Measurements from ENCODE around the gene GJC2.
A peak's percentile ranks its signal among the peaks of the same experiment; 100 is the strongest.

Gene GJC2

DNA sequence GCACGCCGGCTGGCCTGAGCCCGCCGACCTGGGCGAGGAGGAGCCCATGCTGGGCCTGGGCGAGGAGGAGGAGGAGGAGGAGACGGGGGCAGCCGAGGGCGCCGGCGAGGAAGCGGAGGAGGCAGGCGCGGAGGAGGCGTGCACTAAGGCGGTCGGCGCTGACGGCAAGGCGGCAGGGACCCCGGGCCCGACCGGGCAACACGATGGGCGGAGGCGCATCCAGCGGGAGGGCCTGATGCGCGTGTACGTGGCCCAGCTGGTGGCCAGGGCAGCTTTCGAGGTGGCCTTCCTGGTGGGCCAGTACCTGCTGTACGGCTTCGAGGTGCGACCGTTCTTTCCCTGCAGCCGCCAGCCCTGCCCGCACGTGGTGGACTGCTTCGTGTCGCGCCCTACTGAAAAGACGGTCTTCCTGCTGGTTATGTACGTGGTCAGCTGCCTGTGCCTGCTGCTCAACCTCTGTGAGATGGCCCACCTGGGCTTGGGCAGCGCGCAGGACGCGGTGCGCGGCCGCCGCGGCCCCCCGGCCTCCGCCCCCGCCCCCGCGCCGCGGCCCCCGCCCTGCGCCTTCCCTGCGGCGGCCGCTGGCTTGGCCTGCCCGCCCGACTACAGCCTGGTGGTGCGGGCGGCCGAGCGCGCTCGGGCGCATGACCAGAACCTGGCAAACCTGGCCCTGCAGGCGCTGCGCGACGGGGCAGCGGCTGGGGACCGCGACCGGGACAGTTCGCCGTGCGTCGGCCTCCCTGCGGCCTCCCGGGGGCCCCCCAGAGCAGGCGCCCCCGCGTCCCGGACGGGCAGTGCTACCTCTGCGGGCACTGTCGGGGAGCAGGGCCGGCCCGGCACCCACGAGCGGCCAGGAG is 8.6 kb downstream of the GJC2 start:
- DNase-seq (ENCODE audit: low read depth), result no peak

DNA sequence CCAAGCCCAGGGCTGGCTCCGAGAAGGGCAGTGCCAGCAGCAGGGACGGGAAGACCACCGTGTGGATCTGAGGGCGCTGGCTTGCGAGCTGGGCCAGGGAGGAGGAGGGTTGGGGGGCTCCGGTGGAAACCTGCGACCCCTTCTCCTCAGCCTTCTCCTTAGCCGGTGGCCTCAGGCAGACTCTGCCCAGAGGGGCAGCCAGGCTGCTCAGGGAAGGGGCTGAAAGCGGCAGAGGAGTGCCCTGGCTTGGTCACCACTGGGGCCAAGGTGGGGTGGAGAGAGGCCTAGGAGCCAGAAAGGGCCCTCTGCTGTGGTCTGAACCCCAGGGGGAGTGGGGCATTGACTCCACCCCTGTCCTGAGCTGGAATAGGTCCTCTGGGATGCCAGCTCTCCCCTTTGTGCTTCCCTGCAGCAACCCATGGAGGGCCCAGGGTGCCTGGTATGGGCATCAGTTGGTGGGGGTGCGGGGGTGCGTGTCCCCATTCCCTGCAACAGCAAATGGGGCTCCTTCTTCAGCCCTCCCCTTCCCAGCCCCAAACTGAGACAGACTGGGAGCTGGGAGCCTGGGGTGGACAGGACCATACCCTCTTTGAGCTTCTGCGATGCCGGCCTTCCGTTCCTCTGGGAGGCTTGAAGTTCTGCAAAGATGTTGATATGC is 9.4 kb downstream of the GJC2 start:
- no peak for DNase-seq (ENCODE audit: low read depth)

DNA sequence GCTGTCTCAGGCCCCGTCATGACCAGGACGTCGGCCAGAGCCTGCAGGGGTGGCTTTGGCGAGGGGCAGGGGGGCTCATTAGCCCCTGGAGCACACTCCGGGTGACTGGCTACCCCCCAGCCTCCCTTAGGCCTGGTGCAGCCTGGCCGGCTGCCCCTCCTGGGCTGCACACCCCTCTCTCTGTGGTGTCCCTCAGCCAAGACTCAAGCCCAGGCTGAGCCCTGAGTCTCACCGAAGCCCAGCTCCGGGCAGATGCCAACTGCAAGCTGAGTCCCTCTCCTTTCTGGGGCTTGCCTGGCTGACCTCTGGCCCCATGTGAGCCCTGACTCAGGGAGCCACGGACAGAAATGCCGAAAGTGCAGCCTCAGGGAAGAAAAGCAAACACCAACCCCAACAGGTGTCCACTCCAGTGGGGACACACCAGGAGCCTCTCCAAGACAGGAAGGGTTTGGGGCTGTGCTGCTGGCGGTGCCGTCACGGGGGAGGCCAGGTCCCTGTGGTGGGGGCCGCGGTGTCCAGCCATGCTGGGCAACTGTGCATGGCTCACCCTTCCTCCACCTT is 10.6 kb downstream of the GJC2 start:
- DNase-seq (ENCODE audit: low read depth), result no peak

DNA sequence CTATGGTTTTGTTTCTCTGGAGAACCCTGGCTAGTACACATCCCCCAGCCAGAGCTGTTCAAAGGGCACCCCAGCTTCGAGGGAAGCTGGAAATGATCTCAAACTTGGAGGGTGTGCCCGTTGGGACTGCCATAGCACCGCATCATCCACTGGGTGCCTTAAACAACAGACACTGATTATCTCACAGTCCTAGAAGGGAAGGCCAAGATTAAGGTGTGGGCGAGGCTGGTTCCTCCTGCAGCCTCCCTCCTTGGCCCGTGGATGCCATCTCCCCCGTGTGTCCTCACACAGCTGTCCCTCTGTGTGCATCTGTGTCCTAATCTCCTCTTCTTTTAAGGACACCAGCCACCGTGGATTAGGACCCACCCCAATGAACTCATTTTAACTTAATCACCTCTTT is 11.6 kb downstream of the GJC2 start:
- DNase-seq (ENCODE audit: low read depth), result no peak

DNA sequence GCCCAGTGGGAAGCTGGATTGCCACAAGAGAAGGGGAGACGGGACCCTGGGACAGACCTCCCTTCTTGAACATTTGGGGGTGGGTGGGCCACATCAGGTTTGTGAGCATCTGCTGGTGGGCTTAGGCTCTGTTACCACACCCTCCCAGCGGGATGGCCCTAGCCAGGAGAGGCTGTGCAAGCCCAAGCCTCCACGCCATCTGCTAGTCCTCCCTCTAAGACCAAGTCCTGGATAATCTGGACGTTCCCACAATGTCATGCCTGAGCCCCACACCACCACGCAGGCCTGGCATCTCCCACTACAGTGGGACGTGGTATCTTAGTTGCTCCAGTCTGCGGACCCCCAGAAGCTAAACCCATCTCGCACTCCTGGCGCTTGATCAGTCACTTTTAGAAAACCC is 12.1 kb downstream of the GJC2 start:
- no peak for DNase-seq (ENCODE audit: low read depth)

DNA sequence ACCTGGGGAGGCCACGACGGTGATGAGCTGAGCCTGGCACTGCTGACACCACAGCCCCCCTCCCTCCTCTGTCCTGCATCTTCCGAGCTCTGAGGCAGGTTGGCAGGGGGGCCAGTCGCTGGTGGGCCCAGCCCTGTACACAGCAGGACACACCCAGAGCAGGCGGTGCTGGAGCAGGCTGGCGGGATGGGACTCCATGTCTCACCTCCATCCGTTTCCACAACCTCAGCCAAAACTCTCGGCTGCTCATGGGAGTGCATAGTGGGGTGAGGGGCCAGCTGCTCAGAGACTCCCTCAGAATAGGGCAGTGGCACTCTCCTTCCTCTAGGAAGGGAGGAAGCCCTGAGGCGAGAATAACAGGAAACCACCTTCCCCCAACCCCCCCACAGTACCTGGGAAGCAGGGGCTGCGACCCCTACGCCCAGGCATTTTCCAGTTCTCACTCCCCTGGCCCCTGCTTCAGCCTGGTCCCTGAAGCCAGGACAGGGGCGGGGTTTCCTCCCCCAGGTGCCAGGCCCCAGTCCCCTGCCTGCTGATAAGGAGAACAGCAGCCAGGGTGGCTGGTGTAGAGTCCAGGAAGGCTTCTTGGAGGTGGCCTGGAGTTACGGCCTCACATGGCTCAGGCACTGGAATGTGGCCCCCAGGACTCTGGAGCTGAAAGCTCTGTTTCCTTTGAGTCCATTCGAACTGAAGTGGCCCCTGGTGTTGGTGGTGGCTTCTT is 12.7 kb downstream of the GJC2 start:
- DNase-seq (ENCODE audit: low read depth), result no peak

DNA sequence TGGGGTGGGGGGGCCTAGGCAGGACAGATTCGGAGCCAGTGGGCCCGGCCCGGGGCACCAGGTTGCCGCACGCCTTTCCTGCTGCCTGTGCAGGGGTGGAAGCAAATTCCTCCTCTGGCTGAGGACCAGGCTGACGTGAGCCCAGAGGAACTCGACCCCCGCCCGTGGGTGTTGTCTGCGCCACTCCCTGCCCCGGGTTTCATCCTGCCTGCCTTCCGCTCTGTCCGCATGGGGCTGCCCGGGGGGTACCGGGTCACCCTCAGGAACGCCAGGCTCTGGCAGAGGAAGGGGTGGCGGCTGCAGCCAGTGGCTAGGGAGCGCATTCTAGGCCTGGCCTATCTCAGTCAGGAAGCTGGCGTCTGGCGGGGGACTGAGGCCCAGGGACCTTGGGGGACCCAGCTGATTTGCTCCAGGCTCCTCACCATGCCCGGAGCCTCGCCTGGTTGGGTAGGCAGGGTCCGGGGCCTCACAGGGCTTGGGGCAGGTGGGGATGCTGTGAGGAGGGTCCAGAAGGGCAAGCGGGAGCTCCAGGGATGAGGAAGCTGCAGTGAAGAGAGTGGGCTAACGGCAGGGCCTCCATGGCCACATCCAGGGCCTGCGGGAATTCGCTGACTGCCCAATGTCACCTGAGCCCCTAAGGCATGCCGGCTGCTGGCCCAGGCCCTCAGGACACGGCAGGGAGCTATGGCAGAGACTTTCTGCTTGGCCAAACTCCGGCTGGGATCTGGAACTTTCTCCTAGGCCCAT is 13.4 kb downstream of the GJC2 start:
- no peak for DNase-seq (ENCODE audit: low read depth)

DNA sequence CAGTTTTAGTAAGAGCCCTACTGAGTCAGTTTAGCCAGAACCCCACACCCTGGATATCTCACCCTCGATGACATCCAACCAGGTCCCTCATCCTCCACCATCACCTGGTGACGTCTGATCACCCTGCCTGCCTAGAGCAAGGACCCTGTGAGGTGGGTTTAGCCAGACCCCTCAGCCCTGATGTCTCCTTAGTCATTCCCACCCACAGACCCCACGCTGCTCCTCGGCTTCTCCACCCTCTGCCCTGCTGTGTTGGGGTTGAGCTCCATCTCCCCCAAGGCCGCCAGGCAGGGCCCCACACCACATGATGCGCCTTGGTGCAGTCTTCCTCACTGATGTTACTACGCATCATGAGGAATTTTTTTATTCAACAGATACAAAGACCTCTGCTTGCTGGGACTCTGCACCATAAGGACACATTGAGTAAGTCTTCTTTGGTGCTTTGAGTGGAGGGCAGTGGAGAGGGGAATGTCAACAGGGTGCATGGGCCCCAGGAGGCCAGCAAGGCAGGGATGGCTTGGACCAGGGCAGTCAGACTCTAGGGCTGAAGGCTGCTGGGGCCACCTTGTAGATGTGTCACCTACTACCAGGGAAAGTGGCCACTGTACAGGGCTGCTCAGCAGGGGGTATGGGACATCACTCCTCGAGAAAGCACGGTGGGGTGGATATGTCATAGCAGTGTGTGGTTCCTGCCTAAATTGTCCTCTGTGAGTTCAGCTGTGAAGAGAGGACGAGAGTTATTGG is 14.2 kb downstream of the GJC2 start:
- DNase-seq (ENCODE audit: low read depth), result no peak

DNA sequence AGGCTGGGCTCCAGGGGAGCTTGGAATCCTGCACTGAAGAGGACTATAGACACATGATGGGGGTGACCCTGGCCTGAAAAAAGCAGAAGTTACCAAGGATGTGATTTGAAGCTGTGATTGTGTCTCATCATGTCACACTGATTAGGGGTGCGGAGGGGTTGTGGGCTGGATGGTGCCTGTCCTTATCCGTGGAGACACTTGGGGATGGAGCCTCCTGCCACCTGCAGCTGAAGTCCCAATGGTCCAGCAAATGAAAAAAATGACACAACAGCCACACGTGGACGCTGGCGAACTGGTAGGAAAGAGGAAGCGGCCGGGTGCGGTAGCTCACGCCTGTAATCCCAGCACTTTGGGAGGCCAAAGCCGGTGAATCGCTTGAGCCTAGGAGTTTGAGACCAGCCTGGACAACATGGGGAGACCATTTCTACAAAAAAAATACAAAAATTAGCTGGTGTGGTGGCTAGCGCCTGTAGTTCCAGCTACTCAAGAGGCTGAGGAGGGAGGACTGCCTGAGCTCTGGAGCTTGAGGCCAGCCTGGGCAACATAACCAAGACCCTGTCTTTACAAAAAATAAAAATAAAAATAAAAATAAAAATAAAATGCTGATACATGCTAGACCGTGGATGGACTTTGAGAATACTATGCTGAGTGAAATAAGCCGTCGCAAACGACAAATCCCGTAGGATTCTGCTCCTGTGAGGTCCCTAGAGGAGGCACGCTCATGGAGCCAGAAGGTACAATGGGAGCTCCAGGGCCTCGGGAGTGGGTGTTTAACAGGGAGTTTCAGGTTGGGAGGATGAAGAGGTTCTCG is 15.0 kb downstream of the GJC2 start:
- DNase-seq (ENCODE audit: low read depth), result no peak

DNA sequence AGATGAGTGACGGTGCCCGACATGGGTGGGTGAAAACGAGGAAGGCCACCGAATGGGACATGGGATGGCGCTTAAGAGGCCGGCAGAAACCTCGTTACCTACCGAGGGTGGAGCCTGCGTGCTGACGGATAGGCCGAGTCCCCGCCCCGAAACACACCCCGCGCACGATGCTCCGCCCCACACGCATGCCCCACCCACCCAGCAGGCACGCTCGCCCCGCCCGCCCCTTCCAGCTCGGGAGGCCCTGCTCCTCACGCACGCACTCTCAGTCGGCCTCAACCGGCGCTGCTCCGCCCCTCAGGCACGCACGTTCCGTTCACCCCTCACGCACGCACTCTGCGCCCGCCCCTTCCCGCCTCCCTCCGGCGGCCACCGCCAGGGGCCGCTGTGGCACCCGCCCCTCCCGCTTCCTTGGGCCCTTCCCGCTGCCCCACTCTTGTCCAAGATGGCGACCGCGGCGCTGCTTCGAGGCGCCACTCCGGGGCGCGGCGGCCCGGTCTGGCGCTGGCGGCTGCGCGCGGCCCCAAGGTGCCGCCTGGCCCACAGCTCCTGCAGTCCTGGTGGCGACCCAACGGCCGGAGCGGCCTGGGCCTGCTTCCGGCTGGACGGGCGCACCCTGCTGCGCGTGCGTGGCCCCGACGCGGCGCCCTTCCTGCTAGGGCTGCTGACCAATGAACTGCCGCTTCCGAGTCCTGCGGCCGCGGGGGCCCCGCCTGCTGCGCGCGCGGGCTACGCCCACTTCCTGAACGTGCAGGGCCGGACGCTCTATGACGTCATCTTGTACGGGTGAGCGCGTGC is 15.8 kb downstream of the GJC2 start, which contains the start of gene IBA57:
TSS of gene IBA57 (plus strand) at position 433 of the 798 bp plus-strand sequence. CDS start at position 446, 13 bp downstream.
- DNase-seq (ENCODE audit: low read depth), result peak; percentile 99

DNA sequence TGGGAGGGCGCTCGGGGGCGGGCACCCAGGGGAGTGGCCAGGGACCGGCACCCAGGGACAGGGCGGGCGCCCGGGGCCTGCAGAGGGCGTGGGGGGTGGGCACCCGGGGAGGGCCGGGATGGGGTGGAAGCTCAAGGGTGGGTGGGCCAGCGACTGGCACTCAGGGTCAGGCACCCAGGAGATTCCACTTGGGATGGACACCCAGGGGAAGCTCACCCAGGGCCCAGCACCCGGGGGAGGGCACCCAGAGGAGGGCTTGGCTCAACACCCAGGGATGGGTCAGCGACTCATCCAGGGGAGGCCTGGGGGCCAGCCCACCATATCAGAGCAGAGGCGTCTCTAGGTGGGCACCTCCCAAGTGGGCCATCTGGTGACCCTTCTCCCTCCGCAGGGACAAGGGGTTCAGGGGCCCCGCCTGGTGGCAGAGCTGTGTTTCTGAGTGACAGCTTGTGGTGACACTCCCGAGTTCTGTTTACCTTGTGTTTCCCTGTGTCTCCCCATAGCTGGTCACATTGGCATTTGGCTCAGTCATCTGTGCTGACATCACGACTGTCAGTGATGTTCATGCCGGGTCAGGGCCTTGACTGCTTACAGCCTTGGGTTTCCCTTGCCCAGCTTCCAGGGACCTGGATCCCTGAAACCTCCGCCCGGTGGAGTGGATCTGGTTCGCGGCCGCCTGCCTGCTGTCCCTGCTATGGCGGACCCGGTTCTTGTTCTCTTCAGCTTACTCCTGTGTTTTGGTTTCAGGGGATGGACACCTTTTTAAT is 16.6 kb downstream of the GJC2 start:
- DNase-seq (ENCODE audit: low read depth), result peak; percentile 71

DNA sequence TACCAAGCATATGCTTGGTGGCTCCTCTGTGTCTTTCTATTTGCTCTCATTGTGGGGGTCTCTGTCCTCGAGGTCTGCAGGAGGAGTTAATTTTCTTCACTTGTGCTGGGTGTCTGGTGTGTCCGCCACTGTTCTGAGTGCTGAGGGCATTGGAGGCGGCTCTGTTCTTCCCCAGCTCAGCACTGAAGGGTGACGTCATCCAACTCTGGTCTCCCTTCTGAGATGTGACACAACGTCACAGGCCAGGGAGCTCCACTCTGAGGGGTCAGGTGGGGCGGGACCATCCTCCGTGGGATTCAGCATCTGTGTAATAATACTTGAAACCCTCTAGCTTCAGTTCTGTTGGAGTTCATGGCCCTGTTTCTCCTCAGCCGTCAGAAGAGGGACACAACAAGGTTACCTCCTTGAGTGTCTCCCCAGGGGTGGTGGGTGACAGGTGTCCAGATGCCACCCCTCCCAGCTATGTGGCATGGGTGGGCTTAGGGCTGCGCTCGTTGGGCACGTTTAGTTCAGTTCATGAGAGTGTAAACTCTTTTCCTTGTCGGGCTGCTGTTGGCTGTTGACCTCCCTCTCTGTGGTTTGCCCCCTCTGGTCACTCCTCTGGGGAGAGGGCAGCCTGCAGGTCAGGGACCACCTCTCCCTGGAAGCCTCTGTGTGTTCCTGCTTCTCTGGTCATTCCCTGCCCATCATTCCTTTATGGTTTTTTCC is 19.0 kb downstream of the GJC2 start:
- DNase-seq (ENCODE audit: low read depth), result no peak

DNA sequence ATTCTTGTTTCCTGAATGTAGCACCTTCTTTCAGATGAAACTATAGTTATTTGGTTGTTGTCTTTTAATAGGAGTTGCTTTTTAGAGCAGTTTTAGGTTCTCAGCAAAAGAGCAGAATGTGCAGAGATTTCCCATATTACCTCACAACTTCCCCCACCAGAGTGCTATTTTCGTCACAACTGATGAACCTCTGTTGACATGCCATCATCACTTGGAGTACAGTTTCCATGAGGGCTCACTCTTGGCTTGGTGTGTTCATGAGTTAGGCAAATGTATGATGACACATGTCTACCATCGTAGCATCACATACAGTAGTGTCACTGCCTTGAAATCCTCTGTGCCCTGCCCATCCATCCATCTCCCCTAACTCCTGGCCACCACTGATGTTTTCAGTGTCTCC is 19.6 kb downstream of the GJC2 start:
- DNase-seq (ENCODE audit: low read depth), result no peak

DNA sequence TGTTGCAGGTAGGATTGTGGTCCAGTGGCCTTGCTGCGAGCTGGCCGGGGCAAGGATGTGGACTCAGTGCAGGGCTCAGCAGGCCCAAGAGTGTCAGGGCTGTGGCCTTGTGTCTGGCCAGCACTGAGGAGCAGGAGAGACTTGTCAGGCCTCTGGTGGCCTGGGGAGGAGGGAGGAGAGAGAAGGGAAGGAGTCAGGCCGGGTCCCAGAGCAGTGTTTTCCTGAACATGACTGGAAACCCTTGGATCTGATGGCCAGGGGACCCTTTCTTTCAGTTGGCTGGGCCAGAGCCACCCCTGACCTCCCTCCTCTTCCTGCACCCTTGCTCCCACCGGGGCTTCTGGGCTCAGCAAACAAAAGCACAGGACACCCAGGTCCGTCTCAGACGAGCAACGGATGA is 20.9 kb downstream of the GJC2 start:
- no peak for DNase-seq (ENCODE audit: low read depth)

DNA sequence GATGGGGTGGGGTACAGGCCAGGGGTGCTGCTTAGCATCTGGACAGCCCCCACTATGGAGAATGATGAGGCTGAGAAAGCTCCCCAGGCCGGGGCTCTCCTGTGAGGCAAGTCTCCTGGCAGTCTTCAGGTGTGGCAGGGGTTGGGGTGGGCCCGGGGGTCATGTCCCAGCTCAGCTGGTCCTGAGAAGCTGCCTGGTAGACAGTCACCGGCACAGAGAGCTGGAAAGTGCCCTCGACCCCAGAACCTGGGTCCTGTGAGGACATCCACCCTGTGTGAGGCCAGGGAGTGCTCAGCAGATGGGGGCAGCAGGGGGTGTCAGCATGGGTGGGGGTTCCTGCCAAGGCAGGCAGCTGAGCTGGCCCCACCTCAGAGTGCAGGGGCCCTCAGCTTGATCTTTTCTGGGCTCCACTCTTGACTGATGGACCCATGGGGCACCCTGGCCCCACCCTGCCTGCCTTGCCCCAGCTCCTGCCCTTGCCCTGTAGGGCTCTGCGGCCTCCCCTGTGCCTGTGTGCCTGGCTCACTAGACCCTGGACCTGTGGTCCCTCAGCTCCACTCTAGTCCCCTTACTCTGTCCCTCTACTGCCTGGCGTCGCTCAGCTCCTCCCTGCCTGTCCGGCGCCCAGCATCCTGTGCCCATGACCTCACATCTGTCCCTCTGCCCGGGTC is 21.6 kb downstream of the GJC2 start:
- DNase-seq (ENCODE audit: low read depth), result no peak

DNA sequence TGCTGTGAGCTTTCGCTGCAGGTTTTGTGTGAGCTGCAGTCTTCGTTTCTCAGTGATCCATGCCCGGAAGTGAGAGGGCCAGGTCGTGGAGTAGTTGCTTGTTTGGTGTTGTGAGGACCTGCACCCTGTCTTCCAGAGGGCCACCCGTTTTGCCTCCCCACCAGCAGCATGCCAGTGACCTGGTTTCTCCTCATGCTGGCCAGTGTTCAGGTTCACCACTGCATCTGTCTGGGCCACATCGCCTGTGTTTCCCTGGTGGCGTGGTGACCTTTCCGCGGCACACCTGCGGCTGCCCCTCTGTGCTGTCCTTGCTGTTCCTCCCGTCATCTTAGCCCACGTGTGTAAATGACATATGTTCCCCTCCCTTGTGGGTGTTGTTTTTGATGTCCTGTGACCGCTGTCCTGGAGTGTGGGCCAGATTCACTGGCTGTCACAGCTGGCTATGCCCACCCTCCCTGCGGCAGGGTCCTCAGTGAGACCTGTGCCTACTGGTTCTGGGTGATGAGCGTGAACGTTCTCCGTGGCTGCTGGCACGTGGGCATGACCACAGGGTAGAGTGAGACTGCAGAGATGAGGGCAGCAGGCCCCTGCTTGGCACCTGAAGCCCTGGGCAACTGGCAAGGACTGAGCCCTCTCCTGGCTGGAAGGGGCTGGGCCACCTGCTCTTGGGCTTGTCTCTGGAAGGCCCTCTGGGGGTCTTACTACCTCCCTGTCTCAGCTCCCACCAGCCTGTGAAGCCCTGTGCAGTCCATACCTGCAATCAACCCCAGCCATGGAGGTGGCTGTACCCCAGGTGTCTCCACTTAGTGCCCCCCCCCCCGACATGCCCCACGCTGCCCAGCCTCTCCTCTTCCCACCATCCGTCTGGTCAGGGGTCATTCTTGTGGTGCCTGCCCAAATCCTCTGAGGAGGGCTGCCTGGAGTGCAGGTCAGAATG is 23.1 kb downstream of the GJC2 start:
- DNase-seq (ENCODE audit: low read depth), result no peak

Measured in ELR (cell line).